Caco-2 (cell line): ENCODE measurements around the gene CASD1. TPM values are rescaled to one million over a fixed set of nuclear protein-coding genes. Genes with fewer than 3 reads are reported as not detected.

Source experiments
- BruUV-seq: library from RNA; stranded (reverse); fragments of 400-500 nt; replicated peaks from 2 replicates; lab custom pipeline; 2021; lab: Mats Ljungman, UMichigan
- CTCF ChIA-PET: fragments of 300-600 bp; sonication (Branson Sonifier 250); formaldehyde crosslinking; loops from one replicate; lab custom pipeline; 2022; ENCODE audit warnings: antibody characterized with exemption; lab: Charles Lee
- POLR2A ChIA-PET: fragments of 300-600 bp; sonication (Branson Sonifier 250); formaldehyde crosslinking; loops from one replicate; lab custom pipeline; 2022; ENCODE audit warnings: antibody characterized with exemption; lab: Charles Lee
- DNase-seq, 2 experiments: peaks; one replicate each; pipeline versions ENCODE4 v3.0.0 to v3.0.0-alpha.2; 2020 to 2022
- H3K27me3 ChIP-seq: replicated peaks from 2 replicates; pipeline ENCODE4 v1.6.0; 2011; ENCODE audit warnings: low read length; ENCODE audit not compliant: control insufficient read depth, insufficient read depth
- H3K36me3 ChIP-seq: 2 replicates; pipeline ENCODE4 v1.5.1; 2011; ENCODE audit warnings: low read length; ENCODE audit not compliant: control insufficient read depth, insufficient read depth
- H3K4me1 ChIP-seq: fragments of 250-450 bp; sonication (Bioruptor Pico); 2 replicates; pipeline ENCODE4 v1.5.1; 2020; ENCODE audit warnings: mild to moderate bottlenecking
- H3K4me3 ChIP-seq: 2 replicates; pipeline ENCODE4 v1.5.1; 2011; ENCODE audit warnings: low read depth, mild to moderate bottlenecking, control low read depth, low read length
- H3K9me3 ChIP-seq: fragments of 250-450 bp; sonication (Bioruptor Pico); 2 replicates; pipeline ENCODE4 v1.5.1; 2020; ENCODE audit warnings: mild to moderate bottlenecking, moderate library complexity
- H3K27ac Mint-ChIP-seq: one replicate; pipeline ENCODE4 v1.8.0; 2022; ENCODE audit warnings: mixed read lengths; ENCODE audit not compliant: unreplicated experiment
- H3K27me3 Mint-ChIP-seq: one replicate; pipeline ENCODE4 v1.8.0; 2022; ENCODE audit warnings: mixed read lengths; ENCODE audit not compliant: insufficient read depth, unreplicated experiment
- H3K36me3 Mint-ChIP-seq: one replicate; pipeline ENCODE4 v1.8.0; 2022; ENCODE audit warnings: mild to moderate bottlenecking, mixed read lengths; ENCODE audit not compliant: insufficient read depth, unreplicated experiment
- H3K4me1 Mint-ChIP-seq: one replicate; pipeline ENCODE4 v1.8.0; 2022; ENCODE audit warnings: low read depth, mixed read lengths; ENCODE audit not compliant: unreplicated experiment
- H3K4me3 Mint-ChIP-seq: one replicate; pipeline ENCODE4 v1.8.0; 2022; ENCODE audit warnings: mild to moderate bottlenecking, moderate library complexity, mixed read lengths; ENCODE audit not compliant: unreplicated experiment
- H3K9me3 Mint-ChIP-seq: one replicate; pipeline ENCODE4 v1.8.0; 2022; ENCODE audit warnings: mixed read lengths; ENCODE audit not compliant: unreplicated experiment
- CTCF ChIP-seq, 2 experiments: fragments of 200-600 bp in 1 of 2; IDR thresholded peaks; 1 replicate in 1 of 2; 2 replicates in 1 of 2; pipeline versions ENCODE4 v1.5.1 to v1.8.0; 2011 to 2022; ENCODE audit warnings: antibody characterized with exemption in 1 of 2, control low read depth in 1 of 2, inconsistent platforms in 1 of 2, low read depth in 1 of 2, low read length in 1 of 2, mild to moderate bottlenecking in 1 of 2, moderate library complexity in 1 of 2; ENCODE audit not compliant: insufficient read depth in 1 of 2, severe bottlenecking in 1 of 2, unreplicated experiment in 1 of 2
- intact Hi-C: fragments of 100-400 bp; cut with micrococcal nuclease; formaldehyde crosslinking; loops from one replicate; pipeline ENCODE4 v1.10.0; 2022; ENCODE audit not compliant: unreplicated experiment
- total RNA-seq: library from RNA; stranded (reverse); gene quantifications from 2 replicates; pipeline ENCODE4 v1.2.3, GENCODE V29; 2022

CASD1 gene
- total RNA-seq, 1 experiment from 2014 or later = 13.7 TPM

DNA sequence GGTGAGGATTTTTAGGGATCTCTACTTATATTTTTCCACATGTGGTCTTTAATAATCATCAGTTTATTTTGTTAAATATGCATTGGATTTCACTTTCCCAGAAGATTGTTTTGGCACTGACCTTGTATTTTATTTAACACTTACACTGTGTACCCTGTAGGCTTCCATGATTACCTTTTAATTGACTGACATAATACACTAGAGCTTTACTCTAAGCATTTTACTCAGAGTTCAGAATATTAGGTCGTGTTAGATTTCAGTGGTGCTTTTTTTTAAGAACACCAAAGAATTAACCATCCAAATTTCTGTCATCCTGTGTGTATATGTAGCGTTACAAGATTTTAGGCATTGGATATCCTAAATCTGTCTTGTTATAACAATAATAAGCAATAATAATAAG is 23.1 kb downstream of the CASD1 start:
- ChIA-PET POLR2A (no interaction called here), CTCF (no interaction called here)
- intact Hi-C loops = no loop called here
- Mint-ChIP-seq H3K9me3 (no peaks in the 10 kb centered on the region), H3K4me3 (no peak overlapping the region), H3K27ac (no peak overlapping the region), H3K36me3 (no peaks in the 10 kb centered on the region), H3K4me1 (no peaks in the 10 kb centered on the region), H3K27me3 (no peaks in the 10 kb centered on the region)
- no peak for TF ChIP-seq CTCF (IDR thresholded peaks at IDR 0.05; ENCODE audit: insufficient read depth in 1 of 2, low read depth in 1 of 2, low read length in 1 of 2, severe bottlenecking in 1 of 2, unreplicated experiment in 1 of 2)
- H3K9me3 ChIP-seq = no peaks in the 10 kb centered on the region
- H3K27me3 ChIP-seq = no peaks in the 10 kb centered on the region
- no peak overlapping the region for H3K4me3 ChIP-seq
- DNase-seq = no peak
- H3K36me3 ChIP-seq = no peaks in the 10 kb centered on the region
- no peaks in the 10 kb centered on the region for H3K4me1 ChIP-seq
- BruUV-seq = no TSS peak

DNA sequence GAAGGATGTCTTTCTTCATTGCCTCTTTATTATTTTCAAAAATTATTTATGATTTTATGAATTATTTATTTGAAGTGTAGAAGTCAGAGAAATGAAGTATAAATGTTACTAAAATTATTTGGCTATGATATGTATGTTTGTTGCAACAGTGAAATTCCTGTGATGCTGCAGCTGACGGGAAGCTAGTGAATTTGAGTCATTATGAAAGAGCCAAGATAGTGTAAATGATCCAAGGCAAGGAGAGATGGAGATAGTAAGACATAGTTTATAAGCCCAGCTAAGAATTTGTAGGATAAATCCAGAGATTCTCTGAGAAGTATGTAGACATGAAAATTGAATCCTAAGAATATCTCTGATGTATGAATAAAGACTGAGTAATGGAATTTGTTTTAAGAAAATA is 30.8 kb downstream of the CASD1 start:
- Histone ChIP-seq H3K4me1 (no peaks in the 10 kb centered on the region), H3K4me3 (no peak overlapping the region), H3K36me3 (no peaks in the 10 kb centered on the region), H3K9me3 (no peaks in the 10 kb centered on the region), H3K27me3 (no peaks in the 10 kb centered on the region)
- CTCF ChIA-PET = no interaction called here
- no TSS peak for BruUV-seq
- Mint-ChIP-seq H3K27me3 (no peaks in the 10 kb centered on the region), H3K4me1 (no peaks in the 10 kb centered on the region), H3K4me3 (no peak overlapping the region), H3K27ac (no peak overlapping the region), H3K36me3 (no peaks in the 10 kb centered on the region), H3K9me3 (no peaks in the 10 kb centered on the region)
- intact Hi-C loops = no loop called here
- TF ChIP-seq CTCF (IDR thresholded peaks at IDR 0.05; ENCODE audit: insufficient read depth in 1 of 2, low read depth in 1 of 2, low read length in 1 of 2, severe bottlenecking in 1 of 2, unreplicated experiment in 1 of 2) = no peak
- POLR2A ChIA-PET = no interaction called here
- DNase-seq = no peak

- no TSS peak for BruUV-seq
- DNase-seq = no peak
- POLR2A ChIA-PET = no interaction called here
- no peak overlapping the region for H3K4me3 Mint-ChIP-seq
- no peaks in the 10 kb centered on the region; the same call in 1 of the 2 replicates for H3K36me3 ChIP-seq
- H3K4me1 Mint-ChIP-seq = no peaks in the 10 kb centered on the region
- H3K4me1 ChIP-seq = no peaks in the 10 kb centered on the region
- TF ChIP-seq CTCF (IDR thresholded peaks at IDR 0.05; ENCODE audit: insufficient read depth in 1 of 2, low read depth in 1 of 2, low read length in 1 of 2, severe bottlenecking in 1 of 2, unreplicated experiment in 1 of 2) = no peak
- no peaks in the 10 kb centered on the region for H3K27me3 Mint-ChIP-seq
- no peaks in the 10 kb centered on the region for H3K27me3 ChIP-seq
- H3K9me3 ChIP-seq = no peaks in the 10 kb centered on the region
- no peak overlapping the region for H3K4me3 ChIP-seq
- no peaks in the 10 kb centered on the region for H3K36me3 Mint-ChIP-seq
- H3K27ac Mint-ChIP-seq = no peak overlapping the region
- no peaks in the 10 kb centered on the region for H3K9me3 Mint-ChIP-seq
- CTCF ChIA-PET = no interaction called here
- intact Hi-C loops = no loop called here
These were observed 37.5 kb downstream of the CASD1 start for GRCh38 chr7:94547126-94547525.
